GM21367 (cell line): Measurements from ENCODE around the gene VEGFD.
"Not testable (repeated sequence)": the region's sequence is repeated elsewhere in the genome, so short reads cannot be mapped to it uniquely, and the experiment has no call there.

Experiments
- ATAC-seq: cut with Tn5 transposase; IDR thresholded peaks from one replicate; pipeline ENCODE4 v1.9.1; 2021; ENCODE audit not compliant: unreplicated experiment

Gene VEGFD

GRCh38 chrX:15314472-15314871 lies 69.7 kb downstream of the VEGFD start:
- ATAC-seq, result no peak

GRCh38 chrX:15311119-15311518 lies 73.1 kb downstream of the VEGFD start:
- ATAC-seq, result no peak

- no peak for ATAC-seq
These were observed 74.1 kb downstream of the VEGFD start for GRCh38 chrX:15310117-15310516.

- not testable (repeated sequence) for ATAC-seq
These were observed 78.3 kb downstream of the VEGFD start for GRCh38 chrX:15305899-15306298.

- ATAC-seq, result no peak
These were observed 82.3 kb downstream of the VEGFD start for GRCh38 chrX:15301924-15302323.

- no peak for ATAC-seq
These were observed 84.0 kb downstream of the VEGFD start for GRCh38 chrX:15299941-15300851.

GRCh38 chrX:15298780-15299179 lies 85.4 kb downstream of the VEGFD start:
- no peak for ATAC-seq

- ATAC-seq, result no peak
These were observed 86.0 kb downstream of the VEGFD start for GRCh38 chrX:15298201-15298600.
